ENCODE results near the gene DXO. TPM values are rescaled to one million over a fixed set of nuclear protein-coding genes. Genes with fewer than 3 reads are reported as not detected.
"Not testable (repeated sequence)": the region's sequence is repeated elsewhere in the genome, so short reads cannot be mapped to it uniquely, and the experiment has no call there.

DXO gene
- total RNA-seq, 4 donors from 2014 or later: 12.3 to 17.4 (median 14.6) TPM

GRCh38 chr6:31940256-31940664 is 31.7 kb downstream of the DXO start:
- ATAC-seq: no peak
- TF ChIP-seq POLR2AphosphoS5 (IDR thresholded peaks at IDR 0.05): no peak
- no peak for TF ChIP-seq CTCF (IDR thresholded peaks at IDR 0.05)
- TF ChIP-seq EP300 (IDR thresholded peaks at IDR 0.05): no peak
- H3K4me1 ChIP-seq: peaks cover 0 to 7% (median 5%) of the 10 kb centered on the region in 3 donors
- no peaks in the 10 kb centered on the region for H3K27me3 ChIP-seq
- no peak overlapping the region for H3K27ac ChIP-seq
- no peaks in the 10 kb centered on the region for H3K9me3 ChIP-seq
- no peaks in the 10 kb centered on the region for H3K36me3 ChIP-seq
- H3K4me3 ChIP-seq: no peak overlapping the region
- WGBS, 2 donors (ENCODE audit: low coverage in 1 of 2): 0 to 19% methylated on average over 1 to 6 of the region's 6 CpGs

DNA sequence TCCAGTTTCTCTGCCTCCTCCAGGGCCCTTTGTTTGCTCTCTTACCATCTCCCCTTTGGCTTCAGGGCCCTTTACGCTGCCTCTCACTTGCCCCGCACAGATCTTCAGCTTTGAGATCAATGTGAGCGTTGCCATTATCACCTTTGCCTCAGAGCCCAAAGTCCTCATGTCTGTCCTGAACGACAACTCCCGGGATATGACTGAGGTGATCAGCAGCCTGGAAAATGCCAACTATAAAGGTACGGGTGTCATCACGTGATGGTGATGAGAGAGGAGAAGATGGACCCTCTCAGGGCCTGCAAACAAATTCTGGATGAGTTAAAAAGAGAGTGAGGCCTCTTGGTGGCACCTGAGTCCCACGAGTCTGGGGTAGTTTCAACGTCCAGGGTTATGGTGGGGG is 36.1 kb downstream of the DXO start:
- no peak overlapping the region for H3K4me3 ChIP-seq
- no peak overlapping the region for H3K27ac ChIP-seq
- H3K4me1 ChIP-seq: no peaks in the 10 kb centered on the region
- TF ChIP-seq POLR2A (IDR thresholded peaks at IDR 0.05): no peak
- TF ChIP-seq CTCF (IDR thresholded peaks at IDR 0.05): no peak
- TF ChIP-seq POLR2AphosphoS5 (IDR thresholded peaks at IDR 0.05): no peak
- no peak for TF ChIP-seq EP300 (IDR thresholded peaks at IDR 0.05)
- 68 to 80% methylated on average over 5 to 9 of the region's 9 CpGs for WGBS, 2 donors (ENCODE audit: low coverage in 1 of 2)
- H3K27me3 ChIP-seq: peaks cover under 1% of the 10 kb centered on the region
- H3K9me3 ChIP-seq: no peaks in the 10 kb centered on the region
- ATAC-seq: no peak
- no peaks in the 10 kb centered on the region for H3K36me3 ChIP-seq

DNA sequence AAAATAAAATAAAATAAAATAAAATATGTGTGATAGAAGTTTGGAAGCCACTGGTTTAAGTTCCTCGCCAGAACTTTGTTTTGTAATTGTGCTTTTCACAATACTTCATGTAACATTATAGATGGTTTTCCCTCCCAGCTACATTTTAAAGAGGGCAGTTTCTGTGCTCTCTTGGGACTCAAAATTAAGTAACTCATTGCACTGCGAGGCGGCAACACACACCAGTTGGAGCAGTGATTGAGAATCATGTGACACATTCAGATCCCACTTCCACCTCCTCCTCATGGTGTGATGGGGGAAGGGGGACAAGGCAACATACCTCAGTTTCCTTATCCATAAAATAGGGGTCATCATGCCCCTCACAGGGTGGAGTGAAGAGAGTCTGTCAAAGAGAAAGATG is 36.9 kb downstream of the DXO start:
- Histone ChIP-seq H3K27ac (no peak overlapping the region), H3K36me3 (no peaks in the 10 kb centered on the region), H3K4me1 (no peaks in the 10 kb centered on the region), H3K27me3 (peaks cover 8% of the 10 kb centered on the region), H3K4me3 (no peak overlapping the region), H3K9me3 (no peaks in the 10 kb centered on the region)
- TF ChIP-seq POLR2AphosphoS5 (IDR thresholded peaks at IDR 0.05): no peak
- no peak for TF ChIP-seq POLR2A (IDR thresholded peaks at IDR 0.05)
- WGBS, 2 donors (ENCODE audit: low coverage in 1 of 2): 75 to 76% methylated on average over 3 of the region's 3 CpGs
- ATAC-seq: no peak

GRCh38 chr6:31933537-31933936 is 38.4 kb downstream of the DXO start:
- no peak overlapping the region for H3K4me3 ChIP-seq
- H3K36me3 ChIP-seq: no peaks in the 10 kb centered on the region
- H3K27ac ChIP-seq: no peak overlapping the region
- 89 to 90% methylated on average over 3 to 13 of the region's 19 CpGs for WGBS, 2 donors (ENCODE audit: low coverage in 1 of 2)
- H3K27me3 ChIP-seq: peaks cover 18% of the 10 kb centered on the region
- H3K4me1 ChIP-seq: no peaks in the 10 kb centered on the region
- H3K9me3 ChIP-seq: no peaks in the 10 kb centered on the region
- TF ChIP-seq POLR2AphosphoS5 (IDR thresholded peaks at IDR 0.05): no peak
- no peak for ATAC-seq

DNA sequence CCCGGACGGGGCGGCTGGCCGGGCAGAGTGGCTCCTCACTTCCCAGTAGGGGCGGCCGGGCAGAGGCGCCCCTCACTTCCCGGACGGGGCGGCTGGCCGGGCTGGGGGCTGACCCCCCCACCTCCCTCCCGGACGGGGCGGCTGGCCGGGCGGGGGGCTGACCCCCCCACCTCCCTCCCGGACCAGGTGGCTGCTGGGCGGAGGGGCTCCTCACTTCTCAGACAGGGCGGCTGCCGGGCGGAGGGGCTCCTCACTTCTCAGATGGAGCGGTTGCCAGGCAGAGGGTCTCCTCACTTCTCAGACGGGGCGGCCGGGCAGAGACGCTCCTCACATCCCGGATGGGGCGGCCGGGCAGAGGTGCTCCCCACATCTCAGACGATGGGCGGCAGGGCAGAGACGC is 39.8 kb downstream of the DXO start:
- WGBS, 2 donors (ENCODE audit: low coverage in 1 of 2): no CpG with 5 or more reads among the region's 32 CpGs
- not testable (repeated sequence) for ATAC-seq, H3K4me3 ChIP-seq, H3K36me3 ChIP-seq, H3K9me3 ChIP-seq, H3K4me1 ChIP-seq, H3K27ac ChIP-seq
- peaks cover 23% of the 10 kb centered on the region for H3K27me3 ChIP-seq

- 92 to 100% methylated on average over 1 of the region's 1 CpG for WGBS, 2 donors (ENCODE audit: low coverage in 1 of 2)
- H3K9me3 ChIP-seq: no peaks in the 10 kb centered on the region
- H3K4me3 ChIP-seq: no peak overlapping the region
- no peak overlapping the region for H3K27ac ChIP-seq
- ATAC-seq: no peak
- H3K36me3 ChIP-seq: no peaks in the 10 kb centered on the region
- H3K27me3 ChIP-seq: peaks cover 23% of the 10 kb centered on the region
- H3K4me1 ChIP-seq: no peaks in the 10 kb centered on the region
- TF ChIP-seq POLR2AphosphoS5 (IDR thresholded peaks at IDR 0.05): no peak
- TF ChIP-seq POLR2A (IDR thresholded peaks at IDR 0.05): no peak
- no peak for TF ChIP-seq EP300 (IDR thresholded peaks at IDR 0.05)
- TF ChIP-seq CTCF (IDR thresholded peaks at IDR 0.05): no peak
Measured at GRCh38 chr6:31930962-31931361, 41.0 kb downstream of the DXO start.

DNA sequence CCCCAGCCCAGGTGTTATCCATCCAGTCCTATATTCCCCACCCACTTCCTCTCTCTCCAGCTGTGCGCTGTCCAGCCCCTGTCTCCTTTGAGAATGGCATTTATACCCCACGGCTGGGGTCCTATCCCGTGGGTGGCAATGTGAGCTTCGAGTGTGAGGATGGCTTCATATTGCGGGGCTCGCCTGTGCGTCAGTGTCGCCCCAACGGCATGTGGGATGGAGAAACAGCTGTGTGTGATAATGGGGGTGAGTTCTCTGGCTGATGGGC is 43.3 kb downstream of the DXO start:
- ATAC-seq: no peak
- H3K27me3 ChIP-seq: peaks cover 23% of the 10 kb centered on the region
- no peak overlapping the region for H3K27ac ChIP-seq
- no peaks in the 10 kb centered on the region for H3K9me3 ChIP-seq
- H3K36me3 ChIP-seq: no peaks in the 10 kb centered on the region
- H3K4me1 ChIP-seq: no peaks in the 10 kb centered on the region
- H3K4me3 ChIP-seq: no peak overlapping the region
- WGBS, 2 donors (ENCODE audit: low coverage in 1 of 2): 27% methylated on average over 5 of the region's 9 CpGs; no CpG with 5 or more reads in 1 of the 2 donors
- TF ChIP-seq CTCF (IDR thresholded peaks at IDR 0.05) (no peak), POLR2AphosphoS5 (IDR thresholded peaks at IDR 0.05) (no peak), EP300 (IDR thresholded peaks at IDR 0.05) (no peak), POLR2A (IDR thresholded peaks at IDR 0.05) (no peak)
